ENCODE data around the gene EMILIN1. TPM values are rescaled to one million over a fixed set of nuclear protein-coding genes. Genes with fewer than 3 reads are reported as not detected.
"Not testable (repeated sequence)": the region's sequence is repeated elsewhere in the genome, so short reads cannot be mapped to it uniquely, and the experiment has no call there.

Gene EMILIN1
- total RNA-seq, 4 donors from 2014 or later: 6.2 to 27.8 (median 9.9) TPM

GRCh38 chr2:27118525-27119329 lies 40.3 kb downstream of the EMILIN1 start, which contains the start of gene CGREF1:
Gene CGREF1, minus strand, starts transcription at chr2:27119128. Its CDS starts 14,762 bp downstream, at chr2:27104366.
- Histone ChIP-seq H3K27ac (no peak within 1 kb of the TSS), H3K4me1 (peaks cover under 1 to 25% (median 11%) of the 10 kb centered on the region in 3 donors), H3K4me3 (peak within 1 kb of the TSS; percentile 34 to 67 (median 44)), H3K36me3 (no peaks in the 10 kb centered on the region), H3K27me3 (peaks cover 0 to 40% (median 0%) of the 10 kb centered on the region in 4 donors), H3K9me3 (no peaks in the 10 kb centered on the region)
- 9 to 46% methylated on average over 4 to 16 of the region's 84 CpGs for WGBS, 2 donors
- TF ChIP-seq POLR2A (IDR thresholded peaks at IDR 0.05) (no peak), CTCF (IDR thresholded peaks at IDR 0.05) (no peak)
- intact Hi-C loops (cut with DNase I): no loop called here
- DNase-seq: no peak

GRCh38 chr2:27119330-27119670 lies 40.9 kb downstream of the EMILIN1 start:
- peak overlapping the region; percentile 34 to 67 (median 44) for H3K4me3 ChIP-seq
- H3K27me3 ChIP-seq: peaks cover 0 to 40% (median 0%) of the 10 kb centered on the region in 4 donors
- intact Hi-C loops (cut with DNase I); DNase-seq; H3K27ac ChIP-seq; H3K36me3 ChIP-seq; H3K9me3 ChIP-seq: not testable (repeated sequence)
- 82 to 84% methylated on average over 8 of the region's 8 CpGs for WGBS, 2 donors
- peaks cover 3 to 29% (median 11%) of the 10 kb centered on the region in 3 donors for H3K4me1 ChIP-seq

- no peaks in the 10 kb centered on the region for H3K36me3 ChIP-seq
- WGBS, 2 donors: 80 to 84% methylated on average over 2 of the region's 2 CpGs
- no peaks in the 10 kb centered on the region for H3K9me3 ChIP-seq
- no peak for DNase-seq
- peaks cover 3 to 29% (median 11%) of the 10 kb centered on the region in 3 donors for H3K4me1 ChIP-seq
- peaks cover 0 to 32% (median 0%) of the 10 kb centered on the region in 4 donors for H3K27me3 ChIP-seq
- H3K27ac ChIP-seq: no peak overlapping the region
- H3K4me3 ChIP-seq: no peak overlapping the region
- intact Hi-C loops (cut with DNase I): no loop called here
- TF ChIP-seq CTCF (IDR thresholded peaks at IDR 0.05) (no peak), POLR2A (IDR thresholded peaks at IDR 0.05) (no peak)
These were observed 43.5 kb downstream of the EMILIN1 start for GRCh38 chr2:27121906-27122305.

GRCh38 chr2:27122791-27123190 lies 44.4 kb downstream of the EMILIN1 start:
- 89 to 92% methylated on average over 6 to 7 of the region's 7 CpGs for WGBS, 2 donors
- Histone ChIP-seq H3K9me3 (no peaks in the 10 kb centered on the region), H3K4me3 (peak overlapping the region in 3 of 4 donors; percentile 51 to 73 (median 60)), H3K27ac (no peak overlapping the region), H3K36me3 (no peaks in the 10 kb centered on the region), H3K4me1 (peaks cover 3 to 29% (median 11%) of the 10 kb centered on the region in 3 donors), H3K27me3 (peaks cover 0 to 23% (median 0%) of the 10 kb centered on the region in 4 donors)
- DNase-seq: no peak
- intact Hi-C loops (cut with DNase I): no loop called here
- TF ChIP-seq POLR2A (IDR thresholded peaks at IDR 0.05) (no peak), CTCF (IDR thresholded peaks at IDR 0.05) (no peak)

- 22 to 26% methylated on average over 4 to 6 of the region's 47 CpGs for WGBS, 2 donors
- H3K36me3 ChIP-seq: no peaks in the 10 kb centered on the region
- peaks cover 0 to 15% (median 0%) of the 10 kb centered on the region in 4 donors for H3K27me3 ChIP-seq
- intact Hi-C loops (cut with DNase I): no loop called here
- H3K4me1 ChIP-seq: peaks cover 3 to 22% (median 6%) of the 10 kb centered on the region in 3 donors
- H3K4me3 ChIP-seq: peak within 1 kb of the TSS; percentile 36 to 73 (median 56)
- no peaks in the 10 kb centered on the region for H3K9me3 ChIP-seq
- DNase-seq: no peak
- H3K27ac ChIP-seq: peak within 1 kb of the TSS; percentile 1 to 62 (median 52)
- TF ChIP-seq POLR2A (IDR thresholded peaks at IDR 0.05): peak in 2 of 4 donors; percentile 22 to 44
- TF ChIP-seq CTCF (IDR thresholded peaks at IDR 0.05): no peak
These were observed 45.1 kb downstream of the EMILIN1 start, which contains the start of gene ABHD1 for GRCh38 chr2:27123302-27124150. Gene ABHD1, plus strand, starts transcription at chr2:27123815. Its CDS starts 134 bp downstream, at chr2:27123949.
